ENCODE data around the gene SCYL1.

The SCYL1 gene

DNA sequence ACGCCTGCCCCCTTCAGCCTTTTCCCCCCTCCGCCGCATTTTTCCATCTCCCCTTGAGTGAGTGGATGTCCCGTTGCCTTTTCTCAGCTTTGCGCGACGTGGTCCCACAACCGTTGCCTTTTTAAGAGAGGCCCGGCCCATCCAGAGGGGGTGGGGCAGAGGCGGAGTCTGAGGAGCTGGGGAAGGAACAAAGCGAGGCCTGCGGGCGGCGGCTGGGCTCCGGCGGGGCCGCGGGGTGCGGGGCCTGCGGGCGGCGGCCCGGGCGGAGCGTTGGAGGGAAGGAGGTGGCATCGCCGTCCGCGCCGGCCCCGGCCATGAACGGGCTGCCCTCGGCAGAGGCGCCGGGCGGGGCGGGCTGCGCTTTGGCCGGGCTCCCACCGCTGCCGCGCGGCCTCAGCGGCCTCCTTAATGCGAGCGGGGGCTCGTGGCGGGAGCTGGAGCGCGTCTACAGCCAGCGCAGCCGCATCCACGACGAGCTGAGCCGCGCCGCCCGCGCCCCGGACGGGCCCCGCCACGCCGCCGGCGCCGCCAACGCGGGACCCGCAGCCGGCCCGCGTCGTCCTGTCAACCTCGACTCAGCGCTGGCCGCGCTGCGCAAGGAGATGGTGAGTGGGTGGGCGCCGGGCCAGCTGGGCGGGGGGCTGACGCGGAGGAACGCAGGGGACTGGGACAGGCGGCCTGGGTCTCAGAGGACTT is 47.6 kb downstream of the SCYL1 start, which contains the start of gene FAM89B:
TSS of gene FAM89B (plus strand) at position 183 of the 696 bp plus-strand sequence. CDS start at position 315, 132 bp downstream.
- peak in 1 of 2 experiments; percentile 63 for DNase-seq

DNA sequence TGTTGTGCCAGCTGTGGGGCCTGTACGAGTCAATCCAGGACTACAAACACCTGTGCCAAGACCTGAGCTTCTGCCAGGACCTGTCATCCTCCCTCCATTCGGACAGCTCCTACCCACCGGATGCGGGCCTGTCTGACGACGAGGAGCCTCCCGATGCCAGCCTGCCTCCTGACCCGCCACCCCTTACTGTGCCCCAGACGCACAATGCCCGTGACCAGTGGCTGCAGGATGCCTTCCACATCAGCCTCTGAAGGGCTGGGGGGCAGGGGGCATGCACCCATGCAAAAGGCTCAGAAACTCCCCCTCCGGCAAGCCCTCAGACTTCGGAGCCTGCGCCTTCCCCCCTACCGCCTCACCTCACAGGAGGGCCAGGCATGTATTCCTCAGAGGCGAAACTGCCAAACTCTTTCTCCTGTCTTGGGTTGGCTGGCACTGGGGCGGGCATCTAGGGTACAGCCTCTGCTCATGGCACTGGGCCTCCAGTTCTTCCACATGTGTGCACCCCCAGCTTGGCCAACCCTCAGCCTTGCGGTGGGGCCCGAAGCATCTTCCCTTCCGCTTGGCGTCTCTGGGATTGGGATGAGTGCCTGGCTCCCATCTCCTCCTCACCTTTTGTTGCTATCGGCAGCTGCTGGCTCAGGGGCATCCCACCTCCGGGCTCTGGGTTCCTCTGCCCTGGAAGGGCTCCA is 48.7 kb downstream of the SCYL1 start:
- DNase-seq, result no peak

DNA sequence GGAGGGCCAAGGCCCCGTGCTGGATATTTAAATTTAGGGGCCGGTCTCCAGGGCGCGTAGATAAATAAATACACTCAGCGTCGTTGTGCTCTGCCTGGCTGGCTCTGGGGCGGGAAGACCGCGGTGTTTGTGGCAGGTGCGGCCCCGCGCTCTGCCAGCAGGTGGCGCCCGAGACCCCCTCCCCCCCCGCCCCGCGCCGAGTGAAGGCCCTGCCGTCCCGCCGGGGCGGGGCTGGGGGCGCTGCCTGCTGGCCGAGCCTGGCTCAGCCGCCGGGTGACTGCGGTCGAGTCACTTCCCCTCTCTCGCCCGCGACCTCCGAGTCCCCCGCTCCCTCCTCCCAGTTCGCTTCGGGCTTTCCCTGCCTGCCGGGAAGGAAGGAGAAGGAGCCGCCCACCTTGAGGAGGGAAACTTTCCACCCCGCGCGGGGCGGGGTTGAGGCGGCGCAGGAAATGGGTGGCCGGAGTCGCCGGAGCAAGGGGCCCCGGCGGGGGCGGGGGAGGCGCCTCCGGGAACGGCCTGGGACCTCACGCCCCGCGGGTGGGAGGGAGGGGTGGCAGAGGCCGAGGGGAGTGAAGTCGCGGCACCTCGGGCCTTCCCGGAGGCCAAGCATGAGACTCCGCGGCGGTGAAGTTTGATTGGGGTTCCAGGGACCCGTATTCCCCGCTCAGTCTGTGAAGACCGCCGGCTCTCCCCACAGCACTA is 49.4 kb downstream of the SCYL1 start:
- peak; percentile 49 to 75 for DNase-seq

DNA sequence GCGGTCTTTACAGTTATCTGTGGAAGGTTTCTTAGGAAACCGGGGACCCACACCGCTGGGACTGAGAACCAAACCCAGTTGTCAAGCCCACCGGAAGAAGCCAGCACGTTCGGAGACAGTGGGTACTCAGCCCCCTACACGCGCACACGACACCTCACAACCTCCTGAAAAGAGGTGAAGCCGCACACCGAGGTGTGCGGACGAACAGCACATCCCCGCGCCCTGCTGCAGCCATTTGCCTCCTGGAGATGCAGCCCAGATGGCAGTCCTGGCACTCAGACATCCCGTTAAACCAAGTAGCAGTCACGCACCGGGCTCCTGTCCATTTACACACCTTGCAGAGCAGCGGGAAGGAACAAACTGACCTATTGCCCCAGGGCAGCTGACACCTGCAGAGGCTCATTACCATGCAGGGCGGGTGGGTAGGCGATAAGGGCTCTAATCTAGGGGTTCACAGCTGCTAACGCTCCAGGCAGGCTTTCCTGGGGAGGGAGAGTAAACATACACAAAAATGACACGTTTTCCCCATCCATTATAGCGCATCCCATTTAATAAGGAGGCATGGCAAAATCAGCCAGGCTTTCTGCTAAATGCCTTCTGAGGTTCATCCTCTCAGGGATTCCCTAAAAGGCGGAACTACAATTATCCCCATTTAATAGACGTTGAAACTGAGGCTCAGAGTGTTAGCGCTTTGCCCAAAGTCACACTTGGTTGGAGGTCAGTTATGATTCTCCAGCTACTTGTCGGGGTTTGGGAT is 50.1 kb downstream of the SCYL1 start:
- no peak for DNase-seq

DNA sequence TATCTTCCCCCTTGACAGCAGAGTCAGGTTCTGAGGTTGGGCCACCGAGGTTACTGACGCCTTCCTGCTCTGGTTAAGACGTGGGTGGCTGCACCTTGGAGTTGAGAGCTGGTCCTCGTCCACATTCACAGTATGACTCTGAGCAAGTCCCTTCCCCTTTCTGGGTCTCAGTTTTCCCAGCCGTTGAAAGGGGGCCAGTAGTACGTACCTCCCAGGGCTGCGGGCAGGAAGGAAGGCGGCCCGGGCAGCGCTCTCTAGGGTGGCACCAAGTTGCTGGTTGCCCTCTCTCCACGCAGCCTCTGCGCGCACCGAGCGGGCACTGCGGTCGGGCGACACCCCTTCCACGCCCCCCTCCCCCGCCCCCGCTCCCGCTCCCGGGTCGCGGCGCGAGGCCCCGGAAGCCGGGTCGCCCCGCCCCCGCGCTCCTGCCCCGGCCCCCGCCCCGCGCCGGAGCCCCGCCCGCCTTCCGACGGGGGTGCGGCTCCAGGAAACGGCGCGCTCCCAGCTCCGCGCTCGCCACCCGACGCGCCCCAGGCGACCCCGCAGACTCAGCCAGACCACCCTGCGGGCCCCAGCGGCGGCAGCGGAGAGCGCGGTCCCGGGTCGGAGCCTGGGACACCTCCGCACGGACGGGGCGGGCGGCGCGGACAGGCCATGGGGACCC is 50.8 kb downstream of the SCYL1 start, which contains the start of gene EHBP1L1:
TSS of gene EHBP1L1 (plus strand) at position 486 of the 664 bp plus-strand sequence. CDS start 250 bp downstream, outside the sequence.
- peak in 1 of 2 experiments; percentile 69 for DNase-seq

DNA sequence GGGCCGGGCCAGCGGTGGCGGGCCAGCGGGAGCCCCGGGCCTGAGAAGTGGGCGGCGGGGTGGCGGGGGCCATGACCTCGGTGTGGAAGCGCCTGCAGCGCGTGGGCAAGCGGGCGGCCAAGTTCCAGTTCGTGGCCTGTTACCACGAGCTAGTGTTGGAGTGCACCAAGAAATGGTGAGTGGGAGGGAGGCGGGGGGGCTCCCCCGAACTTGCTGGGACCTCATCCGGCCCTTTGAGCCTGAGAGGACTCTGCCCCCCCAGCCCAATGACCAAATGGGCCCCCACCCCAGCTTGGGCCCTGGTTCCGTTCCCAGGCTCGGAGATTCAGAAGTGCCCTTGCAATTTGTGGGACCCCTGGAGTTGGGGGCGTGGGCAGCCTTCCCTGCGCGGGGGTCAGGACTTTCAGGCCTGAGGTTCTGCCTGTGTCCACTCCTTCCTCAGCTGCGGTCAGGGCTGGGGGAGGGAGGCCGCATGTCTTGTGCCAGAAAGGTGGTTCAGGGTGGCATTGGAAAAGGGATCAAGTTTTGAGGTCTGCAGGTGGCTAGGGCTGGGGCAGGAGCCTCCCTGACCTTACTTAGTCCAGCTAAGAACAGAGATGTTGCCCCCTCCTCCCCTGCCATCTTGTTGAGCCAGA is 51.5 kb downstream of the SCYL1 start:
- DNase-seq, result no peak

DNA sequence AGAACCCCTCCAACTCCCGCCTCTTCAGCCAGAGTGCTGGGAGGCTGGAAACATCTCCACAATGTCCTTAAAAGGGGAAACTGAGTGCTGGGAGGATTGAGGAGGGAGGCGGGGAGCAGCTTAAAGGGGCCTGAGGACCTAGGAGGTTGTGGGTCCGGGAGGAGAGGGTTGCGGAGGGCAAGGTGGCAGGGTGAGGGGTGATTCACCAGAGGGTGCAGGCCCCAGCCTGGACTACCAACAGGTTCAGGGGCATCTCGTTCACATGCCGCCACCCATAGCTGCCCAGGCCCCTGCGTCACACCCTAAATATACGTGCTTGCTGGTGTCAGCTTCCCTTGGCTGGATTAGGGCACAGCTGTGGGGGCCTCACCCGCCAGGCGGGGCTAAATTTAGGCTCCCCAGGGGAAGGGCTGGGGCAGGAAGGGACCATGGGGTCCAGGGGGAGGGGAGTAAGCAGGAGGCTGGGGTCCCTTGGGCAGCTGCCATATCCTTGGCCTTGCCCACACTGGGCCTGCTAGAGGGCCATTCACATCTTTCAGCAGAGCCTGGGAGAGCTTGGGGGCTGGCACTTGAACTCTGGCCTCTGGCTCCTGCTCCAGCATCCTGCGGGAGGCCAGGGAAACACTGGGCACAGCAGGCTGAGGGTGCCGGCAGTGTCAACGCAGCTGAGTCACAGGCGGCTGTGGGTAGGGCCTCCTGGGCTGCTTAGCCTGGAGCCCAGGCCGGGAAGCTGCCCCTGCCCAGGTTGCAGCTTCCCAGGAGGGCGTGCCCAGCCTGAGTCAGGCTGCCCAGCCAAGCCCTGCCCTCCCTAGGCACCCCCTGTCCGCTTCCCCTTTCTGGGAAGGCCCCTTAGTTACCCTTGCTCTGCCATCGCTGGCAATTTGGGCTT is 52.2 kb downstream of the SCYL1 start:
- DNase-seq, result no peak

DNA sequence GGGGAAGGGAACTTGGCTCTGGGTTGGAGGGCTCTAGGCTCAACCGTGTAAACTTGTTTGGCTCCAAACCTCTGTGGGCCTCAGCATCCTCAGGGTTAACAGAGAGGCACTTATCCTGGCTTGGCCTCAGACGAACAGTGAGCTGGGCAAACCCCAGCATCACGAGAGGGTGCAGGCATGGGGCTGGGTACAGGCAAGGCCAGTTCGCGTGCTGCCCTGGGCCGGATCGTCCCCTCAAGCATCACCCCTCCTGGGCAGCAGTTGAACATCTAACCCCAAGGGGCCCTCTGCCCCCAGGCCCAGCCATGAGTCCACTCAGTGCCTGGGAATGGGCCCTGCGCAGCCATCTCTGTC is 52.9 kb downstream of the SCYL1 start:
- DNase-seq, result no peak

DNA sequence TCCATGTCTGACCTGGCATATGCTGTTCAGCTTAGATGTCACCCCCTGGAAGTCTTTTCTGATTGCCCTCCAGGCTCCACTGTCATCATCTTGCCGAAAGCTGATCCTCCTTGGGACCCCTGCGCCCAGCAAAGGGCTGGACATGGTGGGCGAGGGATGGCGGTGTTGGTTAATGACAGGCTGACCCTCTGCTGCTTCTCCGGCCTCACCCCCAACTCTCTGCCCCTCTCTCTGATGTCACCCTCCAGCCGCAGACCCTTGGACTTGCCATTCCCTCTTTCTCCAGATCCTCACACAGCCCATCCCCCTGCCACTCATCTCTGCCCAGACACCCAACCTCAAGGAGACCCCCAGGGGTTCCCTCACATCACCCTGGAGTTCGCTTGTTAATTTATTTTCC is 53.3 kb downstream of the SCYL1 start:
- no peak for DNase-seq

DNA sequence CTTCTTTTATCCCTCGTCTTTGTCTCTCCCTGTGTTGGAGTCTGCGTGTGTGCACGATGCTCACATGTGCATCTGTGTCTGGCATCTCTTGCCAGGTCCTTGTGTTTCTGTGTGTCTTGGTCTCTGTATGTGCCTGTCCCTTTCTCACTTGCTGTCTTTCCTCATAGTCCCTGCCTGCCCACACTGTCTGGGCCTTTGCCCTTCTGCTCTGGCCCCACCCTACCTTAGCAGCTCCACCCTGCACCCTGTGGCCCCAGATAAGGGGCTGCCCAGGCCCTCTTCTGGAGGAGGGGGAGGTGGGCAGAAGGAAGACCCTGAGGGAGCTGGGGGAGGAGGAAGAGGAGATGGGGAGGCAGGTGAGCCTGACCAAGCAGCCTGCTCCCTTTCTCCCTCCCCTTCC is 53.8 kb downstream of the SCYL1 start:
- DNase-seq, result no peak

DNA sequence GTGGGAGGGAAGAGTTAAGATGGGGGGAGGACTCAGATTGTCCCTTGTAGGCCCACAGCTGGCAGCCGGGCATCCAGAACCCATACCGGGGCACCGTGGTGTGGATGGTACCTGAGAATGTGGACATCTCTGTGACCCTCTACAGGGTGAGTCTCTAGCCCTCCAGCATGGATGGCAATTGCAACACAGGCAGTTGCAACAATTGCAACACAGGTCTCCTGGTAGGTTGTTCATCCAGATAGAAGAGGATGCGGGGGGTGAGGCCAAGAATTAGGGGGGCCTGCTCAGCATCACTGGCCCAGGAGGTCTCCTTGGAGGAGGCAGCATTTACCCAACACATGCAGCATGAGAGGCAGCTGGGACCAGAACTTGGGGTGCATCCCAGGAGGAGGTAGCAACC is 54.4 kb downstream of the SCYL1 start:
- DNase-seq, result no peak

DNA sequence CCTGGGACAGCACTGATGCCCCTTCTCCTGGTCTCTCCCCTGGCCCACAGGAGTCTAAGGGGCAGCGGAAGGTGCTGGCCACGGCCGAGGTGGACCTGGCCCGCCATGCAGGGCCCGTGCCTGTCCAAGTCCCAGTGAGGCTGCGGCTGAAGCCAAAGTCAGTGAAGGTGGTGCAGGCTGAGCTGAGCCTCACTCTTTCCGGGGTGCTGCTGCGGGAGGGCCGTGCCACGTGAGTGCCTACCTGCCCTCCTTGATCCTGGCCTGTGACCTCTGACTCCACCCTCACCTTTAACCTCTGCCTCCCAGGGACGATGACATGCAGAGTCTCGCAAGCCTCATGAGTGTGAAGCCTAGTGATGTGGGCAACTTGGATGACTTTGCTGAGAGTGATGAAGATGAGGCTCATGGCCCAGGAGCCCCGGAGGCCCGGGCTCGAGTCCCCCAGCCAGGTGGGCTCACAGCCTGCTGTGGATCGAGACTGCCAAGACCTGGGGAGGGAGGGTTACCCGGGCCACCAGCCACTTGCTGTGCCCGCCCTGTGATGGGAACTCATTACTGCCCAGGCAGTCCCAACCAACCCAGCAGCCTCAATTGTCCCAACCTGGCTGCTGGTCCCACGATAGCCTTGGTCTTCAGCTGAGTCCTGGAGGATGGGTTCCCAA is 55.3 kb downstream of the SCYL1 start:
- no peak for DNase-seq

DNA sequence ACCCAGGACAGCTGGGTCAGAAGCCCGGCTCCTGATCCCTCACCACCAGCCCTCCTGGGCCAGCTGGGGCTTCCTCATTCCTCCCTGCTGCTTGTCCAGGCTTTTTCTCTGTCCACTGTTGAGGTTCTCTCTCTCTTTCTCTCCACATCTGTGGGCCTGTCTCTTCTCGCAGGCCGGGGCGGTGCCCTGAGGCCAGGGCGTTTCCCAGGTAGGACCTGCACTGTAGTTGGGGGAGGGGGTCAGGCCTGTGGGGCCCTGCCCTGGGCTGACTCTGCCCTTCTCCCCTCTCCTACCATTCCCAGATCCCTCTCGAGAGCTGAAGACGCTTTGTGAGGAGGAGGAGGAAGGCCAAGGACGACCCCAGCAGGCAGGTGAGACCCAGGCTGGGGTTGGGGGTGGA is 55.9 kb downstream of the SCYL1 start:
- no peak for DNase-seq

DNA sequence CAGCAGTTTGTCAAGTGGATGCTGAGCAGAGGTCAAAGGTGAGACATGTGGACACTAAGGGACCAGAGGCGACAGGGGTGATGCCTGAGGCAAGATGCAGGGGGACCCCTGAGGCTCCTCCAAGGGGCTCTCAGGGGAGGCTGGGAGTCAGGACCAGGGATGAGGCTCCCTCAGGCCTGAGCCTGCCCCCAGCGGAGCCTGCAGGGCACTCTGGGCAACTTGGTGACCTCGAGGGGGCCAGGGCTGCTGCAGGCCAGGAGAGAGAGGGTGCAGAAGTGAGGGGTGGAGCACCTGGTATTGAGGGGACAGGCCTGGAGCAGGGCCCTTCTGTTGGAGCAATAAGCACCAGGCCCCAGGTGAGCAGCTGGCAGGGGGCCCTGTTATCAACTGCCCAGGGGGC is 57.0 kb downstream of the SCYL1 start:
- DNase-seq, result no peak

DNA sequence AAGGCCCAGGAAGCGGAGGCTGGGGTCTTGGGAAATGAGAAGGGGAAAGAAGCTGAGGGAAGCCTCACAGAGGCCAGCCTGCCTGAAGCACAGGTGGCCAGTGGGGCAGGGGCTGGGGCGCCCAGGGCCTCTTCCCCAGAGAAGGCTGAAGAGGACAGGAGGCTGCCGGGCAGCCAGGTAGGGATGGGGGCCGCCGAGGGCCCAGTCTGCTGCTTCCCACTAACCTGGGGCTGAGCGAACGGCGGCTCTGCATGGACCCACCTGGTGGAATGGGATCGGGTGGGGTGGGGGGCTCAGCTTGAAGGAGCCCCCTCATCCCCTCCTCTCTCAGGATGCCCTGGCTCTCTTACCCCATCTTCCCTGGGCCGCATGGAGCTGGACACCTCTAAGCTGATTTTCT is 58.7 kb downstream of the SCYL1 start:
- DNase-seq, result no peak

DNA sequence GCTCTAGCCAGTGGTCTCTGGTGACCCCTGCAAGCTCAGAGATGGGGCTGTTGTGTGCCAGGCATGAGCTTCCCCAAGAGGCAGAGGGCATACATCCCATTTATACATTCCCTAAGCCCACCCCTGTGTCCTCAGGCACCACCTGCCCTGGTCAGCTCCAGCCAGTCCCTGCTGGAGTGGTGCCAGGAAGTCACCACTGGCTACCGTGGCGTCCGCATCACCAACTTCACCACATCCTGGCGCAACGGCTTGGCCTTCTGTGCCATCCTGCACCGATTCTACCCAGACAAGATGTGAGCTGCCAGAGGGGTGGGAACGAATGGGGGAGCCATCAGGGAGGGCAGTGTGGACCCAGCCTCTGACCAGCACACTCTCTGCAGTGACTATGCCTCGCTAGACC is 59.2 kb downstream of the SCYL1 start:
- DNase-seq, result no peak

DNA sequence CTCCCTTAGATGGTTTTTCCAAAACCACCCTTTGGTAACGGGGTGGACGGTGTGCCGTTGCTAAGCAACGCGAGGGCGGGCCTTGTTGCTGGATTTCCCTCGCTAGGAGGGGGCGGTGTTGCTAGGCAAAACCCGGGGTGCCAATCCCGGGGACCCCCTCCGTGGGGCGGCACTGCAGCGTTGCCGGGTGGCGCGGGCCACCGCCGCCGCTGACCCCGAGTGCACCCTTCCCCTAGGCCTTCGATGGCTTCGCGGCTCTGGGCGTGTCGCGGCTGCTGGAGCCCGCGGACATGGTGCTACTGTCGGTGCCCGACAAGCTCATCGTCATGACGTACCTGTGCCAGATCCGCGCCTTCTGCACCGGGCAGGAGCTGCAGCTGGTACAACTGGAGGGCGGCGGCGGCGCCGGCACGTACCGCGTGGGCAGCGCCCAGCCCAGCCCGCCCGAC is 59.9 kb downstream of the SCYL1 start:
- DNase-seq, result no peak

DNA sequence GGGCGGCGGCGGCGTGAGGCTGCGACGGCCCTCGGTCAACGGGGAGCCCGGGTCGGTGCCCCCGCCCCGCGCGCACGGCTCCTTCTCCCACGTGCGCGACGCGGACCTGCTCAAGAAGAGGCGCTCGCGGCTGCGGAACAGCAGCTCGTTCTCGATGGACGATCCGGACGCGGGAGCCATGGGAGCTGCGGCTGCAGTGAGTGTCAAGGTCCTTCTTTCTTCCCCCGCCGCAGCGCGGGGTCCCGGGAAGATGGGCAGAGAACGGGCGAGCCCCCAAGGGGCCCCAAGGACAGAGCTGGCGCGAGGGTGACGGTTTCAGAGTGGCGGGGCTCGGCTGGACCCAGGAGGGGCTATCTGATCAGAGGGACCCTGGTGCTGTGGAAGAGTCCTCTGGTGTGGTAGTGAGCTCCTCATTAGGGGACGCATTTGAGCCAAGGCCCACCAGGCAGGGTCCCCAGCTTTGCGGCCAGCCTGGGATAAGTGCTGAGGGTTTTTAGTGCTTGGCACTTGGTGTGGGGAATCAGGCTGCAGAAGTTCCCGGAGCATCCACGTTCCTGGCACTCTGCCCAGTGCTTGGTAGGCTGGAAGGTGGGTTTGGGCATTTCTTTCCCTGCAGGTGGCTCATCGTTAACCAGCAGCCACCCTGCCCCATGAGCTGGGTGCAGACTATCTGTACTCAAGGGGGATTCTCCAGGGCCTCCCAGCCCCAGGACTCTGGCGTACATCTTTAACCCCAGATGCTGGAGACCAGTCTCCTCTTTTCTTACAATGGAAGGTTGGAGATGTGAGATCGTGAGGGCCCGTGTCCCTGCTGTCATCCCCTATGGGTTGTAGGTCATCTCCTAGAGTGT is 60.7 kb downstream of the SCYL1 start:
- DNase-seq, result no peak

DNA sequence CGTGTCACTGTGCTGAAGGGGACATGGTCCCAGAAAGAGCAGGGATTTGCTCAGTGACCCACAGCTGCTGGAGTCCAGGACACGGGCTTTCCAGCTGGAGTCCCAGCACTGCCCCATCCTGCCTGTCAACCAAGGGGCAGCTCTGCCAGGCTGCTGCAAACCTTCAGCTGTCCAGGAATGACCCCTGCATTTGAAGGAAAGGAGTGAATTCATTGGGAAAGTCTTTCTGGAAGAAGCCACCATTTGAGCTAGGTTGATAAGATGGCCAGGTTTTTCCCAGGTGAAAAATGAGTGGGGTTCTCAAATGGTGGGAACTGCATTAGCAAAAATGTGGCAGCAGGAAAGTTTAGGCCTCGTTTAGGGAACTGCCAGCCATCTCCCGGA is 61.4 kb downstream of the SCYL1 start:
- no peak for DNase-seq
